Measurements from ENCODE around the gene ZNF287. TPM values are rescaled to one million over a fixed set of nuclear protein-coding genes. Genes with fewer than 3 reads are reported as not detected.
A peak's percentile ranks its signal among the peaks of the same experiment; 100 is the strongest.

ZNF287 gene
- total and polyA plus RNA-seq, 2 of the 8 experiments (the other 6 are each of a cell fraction or from before 2014, with no cell fraction given) = 1.7 to 5.6 TPM

- DNase-seq (ENCODE audit: low read depth in 1 of 2, low spot score in 2 of 2) (no peak), FAIRE-seq (no peak)
- 86% methylated on average over 2 of the region's 2 CpGs; no CpG with 5 or more reads in 1 of the 2 experiments for WGBS, 2 experiments (ENCODE audit: extremely low coverage in 1 of 2, insufficient coverage in 1 of 2, insufficient read length in 1 of 2, insufficient replicate concordance in 2 of 2, low coverage in 1 of 2, low lambda C conversion rate in 2 of 2, missing lambda C conversion rate in 1 of 2)
- H3K79me2 ChIP-seq (ENCODE audit: control insufficient read depth in 1 of 2, insufficient read depth in 2 of 2, low read length in 2 of 2) = no peaks in the 10 kb centered on the region
- no peak overlapping the region for H2BK12ac ChIP-seq (ENCODE audit: low read depth, low read length)
- no peak overlapping the region for H3K4me3 ChIP-seq (ENCODE audit: extremely low read depth in 1 of 4, insufficient read depth in 2 of 4, low read depth in 3 of 4, low read length in 4 of 4)
- H3K9me3 ChIP-seq (ENCODE audit: insufficient read depth in 2 of 2, low read depth in 1 of 2, low read length in 1 of 2) = peaks cover 0 to 3% of the 10 kb centered on the region in 2 experiments; a peak in 1 of 4 replicates
- H3K4me1 ChIP-seq (replicated peaks in 1 of 4; ENCODE audit: control insufficient read depth in 3 of 4, insufficient read depth in 4 of 4, low read length in 3 of 4) = no peaks in the 10 kb centered on the region
- H3K36me3 ChIP-seq (ENCODE audit: control insufficient read depth in 2 of 4, insufficient read depth in 4 of 4, low read length in 3 of 4) = no peaks in the 10 kb centered on the region
- H2BK120ac ChIP-seq (replicated peaks; ENCODE audit: low read depth, low read length) = no peak overlapping the region
- H2BK5ac ChIP-seq (ENCODE audit: low read depth, low read length) = no peak overlapping the region
- H4K20me1 ChIP-seq (replicated peaks in 1 of 2; ENCODE audit: control insufficient read depth in 1 of 2, insufficient read depth in 2 of 2, low read length in 2 of 2) = no peaks in the 10 kb centered on the region
- no peak overlapping the region for H4K5ac ChIP-seq (ENCODE audit: insufficient read length, low read depth, low read length)
- H3K27me3 ChIP-seq (replicated peaks in 1 of 4; ENCODE audit: control insufficient read depth in 3 of 4, extremely low read depth in 1 of 4, insufficient read depth in 3 of 4, low read length in 3 of 4) = peaks cover 0 to 4% (median 3%) of the 10 kb centered on the region in 4 experiments; a peak in 6 of 7 replicates
- no peaks in the 10 kb centered on the region; the same call in 1 of the 2 replicates for H3K23me2 ChIP-seq (ENCODE audit: low read depth, low read length)
- CTCF ChIA-PET (ENCODE audit: partially characterized antibody) = interaction anchor here (0.9 to 1.2 kb wide), 2 partner anchors 9 to 140 kb away, joined by 3 read pairs; no protein-coding TSS in a partner anchor
- H4K91ac ChIP-seq (replicated peaks; ENCODE audit: insufficient read length, low read length) = no peak overlapping the region
- H2AFZ ChIP-seq (ENCODE audit: low read length) = no peak overlapping the region
- TF ChIP-seq CEBPB (IDR thresholded peaks at IDR 0.05; ENCODE audit: low read depth, low read length) (0 out of 2 replicates have a peak, but pooled peaks have one; percentile 17), RBBP5 (IDR thresholded peaks at IDR 0.05; ENCODE audit: borderline replicate concordance, low read depth, low read length) (no peak), PHF8 (conservative IDR thresholded peaks at IDR 0.05; ENCODE audit: low read depth, low read length) (no peak)
- H2BK15ac ChIP-seq (ENCODE audit: low read length) = no peak overlapping the region
- POLR2A ChIA-PET (ENCODE audit: partially characterized antibody) = no interaction called here
- H3K9ac ChIP-seq (replicated peaks in 1 of 4; ENCODE audit: extremely low read depth in 1 of 4, low read depth in 3 of 4, low read length in 3 of 4) = no peak overlapping the region
- H3K56ac ChIP-seq (replicated peaks; ENCODE audit: insufficient read length, low read depth, low read length) = no peak overlapping the region
- H2AK5ac ChIP-seq (ENCODE audit: low read depth, low read length) = no peak overlapping the region
- no peak overlapping the region for H3K4ac ChIP-seq (replicated peaks; ENCODE audit: insufficient read length, low read depth, low read length)
- H3K14ac ChIP-seq (ENCODE audit: insufficient read length) = no peak overlapping the region
- H4K8ac ChIP-seq (ENCODE audit: extremely low read depth, insufficient read depth, low read length) = no peak overlapping the region
- no peaks in the 10 kb centered on the region for H3K79me1 ChIP-seq (ENCODE audit: low read depth, low read length)
- H3K18ac ChIP-seq (ENCODE audit: extremely low read depth, low read length) = no peak overlapping the region
- H3K27ac ChIP-seq (ENCODE audit: low read depth, low read length) = no peak overlapping the region
- H3K4me2 ChIP-seq (ENCODE audit: insufficient read depth in 1 of 2, low read depth in 2 of 2, low read length in 2 of 2) = no peak overlapping the region
- no peak overlapping the region for H3K23ac ChIP-seq (ENCODE audit: insufficient read length)
- no peak overlapping the region for H2BK20ac ChIP-seq (ENCODE audit: low read length)
Observed at GRCh38 chr17:16593356-16594102, 24.5 kb upstream of the ZNF287 start.
